ENCODE measurements around the gene HOXB9. TPM values are rescaled to one million over a fixed set of nuclear protein-coding genes. Genes with fewer than 3 reads are reported as not detected.

The HOXB9 gene
- total RNA-seq, result 70.1 and 77.0 TPM in 2 replicates

DNA sequence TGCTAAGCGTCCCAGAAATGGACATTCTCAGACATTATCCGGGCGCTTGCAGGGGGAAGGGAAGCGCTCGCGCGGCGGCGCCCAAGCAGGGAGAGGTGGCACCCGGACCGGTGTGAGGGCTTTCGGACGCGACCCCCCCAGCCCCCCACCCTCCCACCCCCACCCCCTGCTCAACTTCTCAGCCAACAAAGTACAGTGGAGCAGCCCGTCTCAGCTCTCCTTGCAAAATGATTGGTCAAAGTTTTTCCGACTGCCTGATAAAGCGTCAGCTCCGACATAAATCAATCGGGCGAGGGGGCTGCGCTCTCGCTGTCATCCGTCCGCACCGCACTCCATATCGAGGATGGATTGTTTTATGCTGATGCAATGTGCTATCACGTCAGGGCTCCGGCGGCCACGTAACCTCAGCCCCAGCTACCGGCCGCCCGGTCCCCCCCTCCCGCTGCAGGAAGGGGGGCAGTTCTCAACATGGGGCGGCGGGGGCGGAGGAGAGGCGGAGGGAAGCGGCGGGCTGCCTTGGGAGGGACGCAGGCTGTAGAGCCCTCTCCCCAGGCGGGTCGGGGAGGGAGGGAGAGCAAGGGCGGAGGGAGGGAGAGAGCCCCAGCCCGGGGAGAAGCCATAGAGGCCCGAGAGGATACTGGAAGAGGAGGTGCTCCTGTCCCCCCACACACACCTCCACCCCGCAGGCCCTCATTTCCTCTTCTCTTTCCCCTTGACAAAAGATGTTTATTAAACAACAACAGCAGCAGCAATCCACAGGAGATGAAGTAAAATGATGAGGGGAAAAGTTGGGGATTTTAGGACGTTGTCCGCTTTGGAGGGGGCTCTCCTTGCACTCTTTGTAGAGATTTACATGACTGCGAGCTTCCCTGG, at the start of gene HOXB9:
TSS of gene HOXB9 (minus strand) at position 114 of the 873 bp plus-strand sequence. CDS start at position 25, 89 bp downstream.
- H3K27me3 ChIP-seq (ENCODE audit: control insufficient read depth, insufficient read depth, low read length), result no peaks in the 10 kb centered on the region
- peak within 1 kb of the TSS; percentile 88 for H3K4me3 ChIP-seq (ENCODE audit: low read depth, low read length)
- TF ChIP-seq, protein P1, sequence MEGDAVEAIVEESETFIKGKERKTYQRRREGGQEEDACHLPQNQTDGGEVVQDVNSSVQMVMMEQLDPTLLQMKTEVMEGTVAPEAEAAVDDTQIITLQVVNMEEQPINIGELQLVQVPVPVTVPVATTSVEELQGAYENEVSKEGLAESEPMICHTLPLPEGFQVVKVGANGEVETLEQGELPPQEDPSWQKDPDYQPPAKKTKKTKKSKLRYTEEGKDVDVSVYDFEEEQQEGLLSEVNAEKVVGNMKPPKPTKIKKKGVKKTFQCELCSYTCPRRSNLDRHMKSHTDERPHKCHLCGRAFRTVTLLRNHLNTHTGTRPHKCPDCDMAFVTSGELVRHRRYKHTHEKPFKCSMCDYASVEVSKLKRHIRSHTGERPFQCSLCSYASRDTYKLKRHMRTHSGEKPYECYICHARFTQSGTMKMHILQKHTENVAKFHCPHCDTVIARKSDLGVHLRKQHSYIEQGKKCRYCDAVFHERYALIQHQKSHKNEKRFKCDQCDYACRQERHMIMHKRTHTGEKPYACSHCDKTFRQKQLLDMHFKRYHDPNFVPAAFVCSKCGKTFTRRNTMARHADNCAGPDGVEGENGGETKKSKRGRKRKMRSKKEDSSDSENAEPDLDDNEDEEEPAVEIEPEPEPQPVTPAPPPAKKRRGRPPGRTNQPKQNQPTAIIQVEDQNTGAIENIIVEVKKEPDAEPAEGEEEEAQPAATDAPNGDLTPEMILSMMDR (IDR thresholded peaks at IDR 0.05; ENCODE audit: insufficient read depth, low read length, poor library complexity, severe bottlenecking), result no peak
- peak; percentile 83 for DNase-seq (ENCODE audit: low read depth)
- no peaks in the 10 kb centered on the region for H3K36me3 ChIP-seq (ENCODE audit: control insufficient read depth, insufficient read depth, low read length)

DNA sequence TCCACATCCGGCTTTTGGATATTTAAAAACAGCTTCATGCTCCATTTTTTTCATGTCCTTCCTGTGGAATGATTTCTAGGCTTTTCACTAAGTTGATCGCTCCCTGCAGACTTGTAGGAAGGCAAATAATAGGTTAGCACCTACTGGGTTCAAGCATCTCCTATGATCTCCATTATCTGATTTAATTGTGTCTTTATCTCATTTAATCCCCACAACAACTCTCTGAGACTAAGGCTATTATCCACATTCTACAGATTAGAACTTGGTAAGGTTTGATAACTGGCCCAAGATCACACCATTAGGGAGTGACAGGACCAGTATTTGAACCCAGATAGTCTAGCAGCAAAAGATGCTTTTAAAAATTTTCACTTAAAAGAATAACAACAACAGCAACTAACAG, 46.2 kb upstream of the HOXB9 start:
- no peak overlapping the region for H3K4me3 ChIP-seq (ENCODE audit: low read depth, low read length)
- H3K36me3 ChIP-seq (ENCODE audit: control insufficient read depth, insufficient read depth, low read length), result no peaks in the 10 kb centered on the region
- no peaks in the 10 kb centered on the region for H3K27me3 ChIP-seq (ENCODE audit: control insufficient read depth, insufficient read depth, low read length)
- no peak for DNase-seq (ENCODE audit: low read depth)
- TF ChIP-seq, protein P1 (IDR thresholded peaks at IDR 0.05; ENCODE audit: insufficient read depth, low read length, poor library complexity, severe bottlenecking), result no peak

DNA sequence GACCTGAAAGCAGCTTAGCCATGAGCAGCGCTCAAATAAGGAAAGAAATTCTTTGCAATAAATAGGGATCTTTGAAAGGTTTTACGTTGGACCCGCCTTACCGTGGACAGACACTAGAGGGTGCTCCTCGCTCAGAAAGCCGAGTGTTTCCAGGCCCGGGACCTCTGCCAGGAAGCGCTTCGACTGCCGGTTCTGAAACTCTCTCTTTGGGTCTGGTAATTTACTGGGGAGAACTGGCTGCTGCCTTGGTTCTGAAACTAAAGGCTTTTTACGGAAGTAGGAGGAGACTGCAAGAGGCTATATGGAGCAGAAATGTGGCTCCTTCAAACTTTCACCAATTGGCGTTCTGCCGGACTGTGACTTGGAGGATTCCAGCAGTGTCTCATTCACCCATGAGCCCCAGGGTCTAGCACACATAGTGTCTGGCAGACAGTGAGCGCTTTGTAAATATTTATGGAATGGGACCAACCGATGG, 45.6 kb upstream of the HOXB9 start:
- Histone ChIP-seq H3K27me3 (ENCODE audit: control insufficient read depth, insufficient read depth, low read length) (no peaks in the 10 kb centered on the region), H3K36me3 (ENCODE audit: control insufficient read depth, insufficient read depth, low read length) (no peaks in the 10 kb centered on the region), H3K4me3 (ENCODE audit: low read depth, low read length) (no peak overlapping the region)
- DNase-seq (ENCODE audit: low read depth), result peak; percentile 45
- TF ChIP-seq, protein P1 (IDR thresholded peaks at IDR 0.05; ENCODE audit: insufficient read depth, low read length, poor library complexity, severe bottlenecking), result peak; percentile 85

DNA sequence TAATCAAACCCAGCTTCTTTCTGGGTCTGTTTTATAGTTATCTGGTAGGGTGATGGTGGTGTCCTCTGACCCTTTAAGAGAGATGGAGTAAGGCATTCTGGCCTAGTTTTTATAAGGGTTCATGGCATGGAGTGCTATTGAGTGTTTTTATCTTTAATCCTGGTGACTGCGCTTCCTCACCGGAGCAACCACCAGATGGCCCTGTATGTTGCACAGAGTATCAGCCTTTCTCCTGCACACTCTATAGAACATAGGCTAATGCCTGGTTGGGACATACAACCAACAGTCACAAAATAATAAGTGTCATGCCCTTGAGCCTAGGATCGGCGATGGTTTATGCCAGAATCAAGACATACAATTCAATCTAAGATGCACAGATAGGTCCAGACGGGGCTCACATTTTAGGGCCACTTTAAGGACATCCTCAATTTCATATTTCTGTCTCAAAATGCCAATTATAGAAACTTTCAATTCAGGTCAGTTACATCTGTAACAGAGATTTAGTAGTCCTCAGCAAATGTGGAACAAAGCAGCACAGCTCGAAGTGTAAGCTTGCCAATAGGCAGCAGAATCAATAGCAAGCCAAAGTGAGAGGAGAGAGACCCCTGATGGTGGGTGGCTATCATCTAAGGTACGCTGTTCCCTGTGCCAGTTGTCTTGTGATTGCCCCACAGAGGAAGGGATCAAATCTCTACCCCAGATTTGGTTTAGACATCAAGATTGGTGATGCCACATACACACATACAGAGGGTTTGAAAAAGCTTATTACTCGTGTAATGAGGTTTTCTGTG, 37.2 kb upstream of the HOXB9 start:
- TF ChIP-seq, protein P1 (IDR thresholded peaks at IDR 0.05; ENCODE audit: insufficient read depth, low read length, poor library complexity, severe bottlenecking), result no peak
- Histone ChIP-seq H3K36me3 (ENCODE audit: control insufficient read depth, insufficient read depth, low read length) (no peaks in the 10 kb centered on the region), H3K4me3 (ENCODE audit: low read depth, low read length) (no peak overlapping the region), H3K27me3 (ENCODE audit: control insufficient read depth, insufficient read depth, low read length) (no peaks in the 10 kb centered on the region)
- no peak for DNase-seq (ENCODE audit: low read depth)

DNA sequence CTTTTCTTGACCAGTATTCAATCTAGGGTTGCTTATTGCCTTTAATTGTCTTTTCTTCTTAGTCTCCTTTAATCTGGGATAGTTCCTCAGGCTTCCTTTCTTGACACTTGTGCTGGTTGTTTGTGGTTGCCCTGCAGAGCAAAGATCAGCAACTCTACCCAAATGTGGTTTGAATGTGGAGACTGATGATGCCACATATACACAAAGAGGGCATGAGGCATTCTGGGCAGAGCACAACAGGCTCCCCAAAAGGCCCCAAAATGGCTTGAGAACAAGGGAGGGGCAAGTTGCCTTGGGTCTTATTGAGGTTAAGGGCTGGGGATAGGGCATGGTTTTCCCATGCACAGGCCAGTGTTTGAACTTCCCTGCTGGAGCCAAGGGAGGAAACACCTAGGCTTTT, 29.8 kb upstream of the HOXB9 start:
- Histone ChIP-seq H3K36me3 (ENCODE audit: control insufficient read depth, insufficient read depth, low read length) (no peaks in the 10 kb centered on the region), H3K27me3 (ENCODE audit: control insufficient read depth, insufficient read depth, low read length) (no peaks in the 10 kb centered on the region), H3K4me3 (ENCODE audit: low read depth, low read length) (no peak overlapping the region)
- DNase-seq (ENCODE audit: low read depth), result no peak
- TF ChIP-seq, protein P1 (IDR thresholded peaks at IDR 0.05; ENCODE audit: insufficient read depth, low read length, poor library complexity, severe bottlenecking), result no peak

All from kidney epithelial cell (primary cell).